GM23338 (cell line): Measurements from ENCODE around the gene NEK10. TPM values are rescaled to one million over a fixed set of nuclear protein-coding genes. Genes with fewer than 3 reads are reported as not detected.

Experiments used
- ATAC-seq: fragments of 200-7000 bp; cut with Tn5 transposase; 3 replicates; pipeline ENCODE4 v1.9.1; 2020
- DNase-seq: peaks from one replicate; pipeline ENCODE4 v3.0.0-alpha.2; 2015; ENCODE audit warnings: low spot score
- H2AFZ ChIP-seq: fragments of 200-600 bp; sonication (generic); 2 replicates; pipeline ENCODE4 v1.8.0; 2016; ENCODE audit warnings: antibody characterized with exemption, mild to moderate bottlenecking, moderate library complexity
- H3F3A ChIP-seq: fragments of 200-600 bp; sonication (generic); replicated peaks from 2 replicates; pipeline ENCODE4 v1.8.0; 2017; ENCODE audit warnings: antibody characterized with exemption, mixed run types, low read depth
- H3K27ac ChIP-seq: fragments of 200-600 bp; sonication (generic); 2 replicates; pipeline ENCODE4 v1.6.1; 2016; ENCODE audit warnings: low read depth
- H3K27me3 ChIP-seq: fragments of 200-600 bp; sonication (generic); 2 replicates; pipeline ENCODE4 v1.8.0; 2016; ENCODE audit warnings: mild to moderate bottlenecking, mixed run types, moderate library complexity; ENCODE audit not compliant: insufficient read depth
- H3K36me3 ChIP-seq: fragments of 200-600 bp; sonication (generic); 2 replicates; pipeline ENCODE4 v1.8.0; 2016; ENCODE audit warnings: mild to moderate bottlenecking; ENCODE audit not compliant: insufficient read depth
- H3K4me1 ChIP-seq: fragments of 200-600 bp; sonication (generic); 2 replicates; pipeline ENCODE4 v1.8.0; 2016; ENCODE audit warnings: mild to moderate bottlenecking, moderate library complexity; ENCODE audit not compliant: insufficient read depth
- H3K4me2 ChIP-seq: fragments of 200-600 bp; sonication (generic); 2 replicates; pipeline ENCODE4 v1.7.1; 2017; ENCODE audit warnings: mixed run types
- H3K4me3 ChIP-seq: fragments of 200-600 bp; sonication (generic); 2 replicates; pipeline ENCODE4 v1.6.1; 2016; ENCODE audit warnings: mixed run types
- H3K79me2 ChIP-seq: fragments of 200-600 bp; sonication (generic); replicated peaks from 2 replicates; pipeline ENCODE4 v1.8.0; 2017; ENCODE audit warnings: mild to moderate bottlenecking; ENCODE audit not compliant: insufficient read depth
- H3K9me2 ChIP-seq: fragments of 200-600 bp; sonication (generic); 2 replicates; pipeline ENCODE4 v1.8.0; 2017; ENCODE audit not compliant: insufficient read depth
- H4K20me1 ChIP-seq: fragments of 200-600 bp; sonication (generic); replicated peaks from 2 replicates; pipeline ENCODE4 v1.8.0; 2017; ENCODE audit warnings: mild to moderate bottlenecking; ENCODE audit not compliant: insufficient read depth
- H3K27ac Mint-ChIP-seq: 2 replicates; pipeline ENCODE4 v1.8.0; 2020; ENCODE audit warnings: inconsistent platforms, mild to moderate bottlenecking, moderate library complexity, mixed read lengths
- H3K27me3 Mint-ChIP-seq: 3 replicates; pipeline ENCODE4 v1.8.0; 2022; ENCODE audit warnings: low read depth, mild to moderate bottlenecking, moderate library complexity, mixed read lengths, inconsistent platforms; ENCODE audit not compliant: insufficient read depth, poor library complexity
- H3K36me3 Mint-ChIP-seq: 3 replicates; pipeline ENCODE4 v1.8.0; 2021; ENCODE audit warnings: low read depth, mild to moderate bottlenecking, inconsistent platforms, moderate library complexity, mixed read lengths
- H3K4me1 Mint-ChIP-seq: 3 replicates; pipeline ENCODE4 v1.8.0; 2020; ENCODE audit warnings: mild to moderate bottlenecking, inconsistent platforms, mixed read lengths
- H3K4me3 Mint-ChIP-seq: 3 replicates; pipeline ENCODE4 v1.8.0; 2021; ENCODE audit warnings: moderate library complexity, mild to moderate bottlenecking, inconsistent platforms, mixed read lengths
- H3K9me3 Mint-ChIP-seq: 3 replicates; pipeline ENCODE4 v1.8.0; 2020; ENCODE audit warnings: moderate library complexity, mild to moderate bottlenecking, inconsistent platforms, mixed read lengths
- CREB1 ChIP-seq: fragments of 250-450 bp; sonication (Bioruptor Pico); IDR thresholded peaks from 2 replicates; pipeline ENCODE4 v1.5.0; 2020; ENCODE audit warnings: low read depth, mild to moderate bottlenecking, moderate library complexity
- CTCF ChIP-seq, 2 experiments: fragments of 200-600 bp in 1 of 2; sonication (generic) in 1 of 2; conservative IDR thresholded peaks; 2 replicates each; pipeline versions ENCODE4 v1.5.1 to v1.6.1; 2016 to 2017; ENCODE audit warnings: antibody characterized with exemption in 2 of 2, low read depth in 2 of 2, mild to moderate bottlenecking in 2 of 2, moderate library complexity in 1 of 2
- ETS1 ChIP-seq: IDR thresholded peaks from 2 replicates; pipeline ENCODE4 v1.6.1; 2016; ENCODE audit warnings: antibody characterized with exemption
- EZH2 ChIP-seq: fragments of 200-600 bp; sonication (generic); IDR thresholded peaks from one replicate; pipeline ENCODE4 v1.8.0; 2017; ENCODE audit warnings: antibody characterized with exemption, mild to moderate bottlenecking, low read depth; ENCODE audit not compliant: unreplicated experiment
- EZH2phosphoT487 ChIP-seq: fragments of 200-600 bp; sonication (generic); IDR thresholded peaks from one replicate; pipeline ENCODE4 v1.8.1; 2018; ENCODE audit warnings: antibody characterized with exemption; ENCODE audit not compliant: unreplicated experiment
- JUNB ChIP-seq: IDR thresholded peaks from one replicate; pipeline ENCODE4 v1.6.1; 2016; ENCODE audit warnings: antibody characterized with exemption; ENCODE audit not compliant: unreplicated experiment
- NANOG ChIP-seq: IDR thresholded peaks from 2 replicates; pipeline ENCODE4 v1.6.1; 2016; ENCODE audit warnings: antibody characterized with exemption, borderline replicate concordance
- POLR2AphosphoS5 ChIP-seq: IDR thresholded peaks from 2 replicates; pipeline ENCODE4 v1.6.1; 2016; ENCODE audit warnings: antibody characterized with exemption, low read depth
- REST ChIP-seq: IDR thresholded peaks from one replicate; pipeline ENCODE4 v1.6.1; 2018; ENCODE audit warnings: antibody characterized with exemption; ENCODE audit not compliant: unreplicated experiment
- STAT1 ChIP-seq: IDR thresholded peaks from one replicate; pipeline ENCODE4 v1.6.1; 2016; ENCODE audit warnings: antibody characterized with exemption; ENCODE audit not compliant: unreplicated experiment
- ZNF114 ChIP-seq: fragments of 250-450 bp; sonication (Bioruptor Pico); IDR thresholded peaks from 2 replicates; pipeline ENCODE4 v1.5.0; 2020; ENCODE audit warnings: mild to moderate bottlenecking, moderate library complexity
- ZNF331 ChIP-seq: fragments of 250-450 bp; sonication (Bioruptor Pico); IDR thresholded peaks from 2 replicates; pipeline ENCODE4 v1.5.0; 2020; ENCODE audit warnings: low read depth, mild to moderate bottlenecking, moderate library complexity
- polyA plus RNA-seq: library from polyadenylated mRNA; unstranded; fragments of >200 nt; fragmentation: Nextera tagmentation; extraction: Ambion mirVana; gene quantifications from 2 replicates; pipeline ENCODE4 v1.2.1, GENCODE V29; 2016
- total RNA-seq: library from RNA; depleted of rRNA; stranded (reverse); fragments of >200 nt; shearing (Covaris generic); gene quantifications from 2 replicates; pipeline ENCODE4 v1.2.3, GENCODE V29; 2014
- TF ChIP-seq, protein P1 (sequence below): fragments of 250-450 bp; sonication (Bioruptor Pico); IDR thresholded peaks from 2 replicates; pipeline ENCODE4 v1.5.0; 2020; ENCODE audit warnings: mild to moderate bottlenecking, moderate library complexity

The NEK10 gene
- total and polyA plus RNA-seq, 2 experiments from 2014 or later = 0.55 to 2.0 TPM

DNA sequence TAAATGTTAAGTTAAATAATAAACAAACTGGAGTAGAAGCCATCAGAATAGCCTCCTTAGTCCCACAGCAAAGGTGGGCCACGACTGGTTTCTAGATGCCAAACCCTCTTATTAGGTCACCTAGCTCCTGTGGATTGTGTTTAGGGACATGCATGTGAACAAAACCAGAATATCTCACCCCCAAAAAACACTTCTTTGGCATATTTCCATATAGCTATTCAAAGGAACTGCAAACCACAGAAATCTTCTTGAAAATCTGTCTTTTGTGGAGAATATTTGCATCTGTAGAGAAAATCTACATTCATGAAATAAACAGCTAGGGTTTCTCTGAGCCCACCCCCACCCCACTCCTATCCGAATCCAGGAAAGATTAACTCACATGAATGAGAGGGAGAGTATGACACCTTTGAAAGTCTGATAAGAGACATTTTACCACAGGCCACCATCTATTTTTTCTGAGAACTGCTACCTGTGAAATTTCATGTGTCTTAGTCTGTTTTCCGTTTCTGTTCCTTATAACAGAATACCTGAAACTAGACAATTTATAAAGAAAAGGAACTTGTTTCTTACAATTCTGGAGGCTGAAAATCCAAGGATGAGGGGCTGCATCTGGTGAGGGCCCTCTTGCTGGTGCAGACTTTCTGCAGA lies 159.4 kb downstream of the NEK10 start:
- Mint-ChIP-seq H3K36me3 (no peaks in the 10 kb centered on the region; the same call in 2 of the 3 replicates), H3K27me3 (no peaks in the 10 kb centered on the region), H3K4me3 (no peak overlapping the region), H3K9me3 (peaks cover 5% of the 10 kb centered on the region; the same call in 2 of the 3 replicates), H3K4me1 (peaks cover 42% of the 10 kb centered on the region), H3K27ac (no peak overlapping the region)
- Histone ChIP-seq H3K36me3 (no peaks in the 10 kb centered on the region), H3K4me1 (peaks cover 12% of the 10 kb centered on the region), H3K27me3 (no peaks in the 10 kb centered on the region), H2AFZ (no peak overlapping the region), H3K27ac (no peak overlapping the region), H4K20me1 (no peaks in the 10 kb centered on the region), H3K4me3 (no peak overlapping the region), H3F3A (no peaks in the 10 kb centered on the region), H3K79me2 (no peaks in the 10 kb centered on the region), H3K9me2 (peaks cover 18% of the 10 kb centered on the region; the same call in 1 of the 2 replicates), H3K4me2 (peak overlapping the region; percentile 18; the same call in 1 of the 2 replicates)
- no peak for TF ChIP-seq CTCF (conservative IDR thresholded peaks at IDR 0.05; ENCODE audit: low read depth in 2 of 2)
- TF ChIP-seq, protein P1, sequence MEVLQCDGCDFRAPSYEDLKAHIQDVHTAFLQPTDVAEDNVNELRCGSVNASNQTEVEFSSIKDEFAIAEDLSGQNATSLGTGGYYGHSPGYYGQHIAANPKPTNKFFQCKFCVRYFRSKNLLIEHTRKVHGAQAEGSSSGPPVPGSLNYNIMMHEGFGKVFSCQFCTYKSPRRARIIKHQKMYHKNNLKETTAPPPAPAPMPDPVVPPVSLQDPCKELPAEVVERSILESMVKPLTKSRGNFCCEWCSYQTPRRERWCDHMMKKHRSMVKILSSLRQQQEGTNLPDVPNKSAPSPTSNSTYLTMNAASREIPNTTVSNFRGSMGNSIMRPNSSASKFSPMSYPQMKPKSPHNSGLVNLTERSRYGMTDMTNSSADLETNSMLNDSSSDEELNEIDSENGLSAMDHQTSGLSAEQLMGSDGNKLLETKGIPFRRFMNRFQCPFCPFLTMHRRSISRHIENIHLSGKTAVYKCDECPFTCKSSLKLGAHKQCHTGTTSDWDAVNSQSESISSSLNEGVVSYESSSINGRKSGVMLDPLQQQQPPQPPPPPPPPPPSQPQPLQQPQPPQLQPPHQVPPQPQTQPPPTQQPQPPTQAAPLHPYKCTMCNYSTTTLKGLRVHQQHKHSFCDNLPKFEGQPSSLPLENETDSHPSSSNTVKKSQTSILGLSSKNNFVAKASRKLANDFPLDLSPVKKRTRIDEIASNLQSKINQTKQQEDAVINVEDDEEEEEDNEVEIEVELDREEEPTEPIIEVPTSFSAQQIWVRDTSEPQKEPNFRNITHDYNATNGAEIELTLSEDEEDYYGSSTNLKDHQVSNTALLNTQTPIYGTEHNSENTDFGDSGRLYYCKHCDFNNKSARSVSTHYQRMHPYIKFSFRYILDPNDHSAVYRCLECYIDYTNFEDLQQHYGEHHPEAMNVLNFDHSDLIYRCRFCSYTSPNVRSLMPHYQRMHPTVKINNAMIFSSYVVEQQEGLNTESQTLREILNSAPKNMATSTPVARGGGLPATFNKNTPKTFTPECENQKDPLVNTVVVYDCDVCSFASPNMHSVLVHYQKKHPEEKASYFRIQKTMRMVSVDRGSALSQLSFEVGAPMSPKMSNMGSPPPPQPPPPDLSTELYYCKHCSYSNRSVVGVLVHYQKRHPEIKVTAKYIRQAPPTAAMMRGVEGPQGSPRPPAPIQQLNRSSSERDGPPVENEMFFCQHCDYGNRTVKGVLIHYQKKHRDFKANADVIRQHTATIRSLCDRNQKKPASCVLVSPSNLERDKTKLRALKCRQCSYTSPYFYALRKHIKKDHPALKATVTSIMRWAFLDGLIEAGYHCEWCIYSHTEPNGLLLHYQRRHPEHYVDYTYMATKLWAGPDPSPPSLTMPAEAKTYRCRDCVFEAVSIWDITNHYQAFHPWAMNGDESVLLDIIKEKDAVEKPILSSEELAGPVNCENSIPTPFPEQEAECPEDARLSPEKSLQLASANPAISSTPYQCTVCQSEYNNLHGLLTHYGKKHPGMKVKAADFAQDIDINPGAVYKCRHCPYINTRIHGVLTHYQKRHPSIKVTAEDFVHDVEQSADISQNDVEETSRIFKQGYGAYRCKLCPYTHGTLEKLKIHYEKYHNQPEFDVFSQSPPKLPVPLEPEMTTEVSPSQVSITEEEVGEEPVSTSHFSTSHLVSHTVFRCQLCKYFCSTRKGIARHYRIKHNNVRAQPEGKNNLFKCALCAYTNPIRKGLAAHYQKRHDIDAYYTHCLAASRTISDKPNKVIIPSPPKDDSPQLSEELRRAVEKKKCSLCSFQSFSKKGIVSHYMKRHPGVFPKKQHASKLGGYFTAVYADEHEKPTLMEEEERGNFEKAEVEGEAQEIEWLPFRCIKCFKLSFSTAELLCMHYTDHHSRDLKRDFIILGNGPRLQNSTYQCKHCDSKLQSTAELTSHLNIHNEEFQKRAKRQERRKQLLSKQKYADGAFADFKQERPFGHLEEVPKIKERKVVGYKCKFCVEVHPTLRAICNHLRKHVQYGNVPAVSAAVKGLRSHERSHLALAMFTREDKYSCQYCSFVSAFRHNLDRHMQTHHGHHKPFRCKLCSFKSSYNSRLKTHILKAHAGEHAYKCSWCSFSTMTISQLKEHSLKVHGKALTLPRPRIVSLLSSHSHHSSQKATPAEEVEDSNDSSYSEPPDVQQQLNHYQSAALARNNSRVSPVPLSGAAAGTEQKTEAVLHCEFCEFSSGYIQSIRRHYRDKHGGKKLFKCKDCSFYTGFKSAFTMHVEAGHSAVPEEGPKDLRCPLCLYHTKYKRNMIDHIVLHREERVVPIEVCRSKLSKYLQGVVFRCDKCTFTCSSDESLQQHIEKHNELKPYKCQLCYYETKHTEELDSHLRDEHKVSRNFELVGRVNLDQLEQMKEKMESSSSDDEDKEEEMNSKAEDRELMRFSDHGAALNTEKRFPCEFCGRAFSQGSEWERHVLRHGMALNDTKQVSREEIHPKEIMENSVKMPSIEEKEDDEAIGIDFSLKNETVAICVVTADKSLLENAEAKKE (CRISPR knock-in tag) = no peak
- no peak for TF ChIP-seq EZH2phosphoT487
- TF ChIP-seq ZNF331 (CRISPR knock-in tag) = no peak
- TF ChIP-seq STAT1 = no peak
- TF ChIP-seq ZNF114 (CRISPR knock-in tag) = no peak
- TF ChIP-seq JUNB = no peak
- TF ChIP-seq REST = no peak
- no peak for TF ChIP-seq EZH2
- no peak for TF ChIP-seq POLR2AphosphoS5
- no peak for TF ChIP-seq ETS1
- no peak for TF ChIP-seq CREB1 (CRISPR knock-in tag)
- TF ChIP-seq NANOG = no peak
- no peak for DNase-seq
- no peak for ATAC-seq
